Activated CD4-positive, alpha-beta T cell treated with anti-CD3 and anti-CD28 coated beads for 48 hours (primary cell): Measurements from ENCODE around the gene SPATA13.

Experiments
- DNase-seq: peaks from one replicate; pipeline ENCODE4 v3.0.0-alpha.2; 2020

Gene SPATA13

GRCh38 chr13:24142453-24142852 is 18.1 kb upstream of the SPATA13 start:
- DNase-seq, result no peak

- no peak for DNase-seq
Observed at GRCh38 chr13:24142886-24143285, 17.6 kb upstream of the SPATA13 start.

GRCh38 chr13:24145240-24145639 is 15.3 kb upstream of the SPATA13 start:
- no peak for DNase-seq

- no peak for DNase-seq
Observed at GRCh38 chr13:24145674-24146073, 14.8 kb upstream of the SPATA13 start.

- DNase-seq, result no peak
Observed at GRCh38 chr13:24146961-24147569, 13.5 kb upstream of the SPATA13 start.

GRCh38 chr13:24147570-24147963 is 13.0 kb upstream of the SPATA13 start:
- no peak for DNase-seq

GRCh38 chr13:24148414-24149235 is 11.9 kb upstream of the SPATA13 start:
- DNase-seq, result no peak

- no peak for DNase-seq
Observed at GRCh38 chr13:24149246-24150032, 11.1 kb upstream of the SPATA13 start.

- no peak for DNase-seq
Observed at GRCh38 chr13:24150572-24150971, 9.9 kb upstream of the SPATA13 start.

- DNase-seq, result no peak
Observed at GRCh38 chr13:24151864-24152263, 8.7 kb upstream of the SPATA13 start.

GRCh38 chr13:24152292-24153214 is 8.0 kb upstream of the SPATA13 start:
- DNase-seq, result no peak

GRCh38 chr13:24153347-24153746 is 7.2 kb upstream of the SPATA13 start:
- DNase-seq, result no peak

GRCh38 chr13:24153979-24154701 is 6.4 kb upstream of the SPATA13 start:
- DNase-seq, result no peak

GRCh38 chr13:24159357-24159756 is 1.2 kb upstream of the SPATA13 start:
- DNase-seq, result no peak

- DNase-seq, result peak; percentile 48
Observed at GRCh38 chr13:24161010-24161775, 673 bp downstream of the SPATA13 start.

GRCh38 chr13:24161980-24162525 is 1.5 kb downstream of the SPATA13 start:
- DNase-seq, result no peak

GRCh38 chr13:24162604-24163003 is 2.1 kb downstream of the SPATA13 start:
- no peak for DNase-seq

- DNase-seq, result no peak
Observed at GRCh38 chr13:24165746-24166145, 5.2 kb downstream of the SPATA13 start.

GRCh38 chr13:24166561-24166960 is 6.0 kb downstream of the SPATA13 start:
- DNase-seq, result no peak

GRCh38 chr13:24167666-24168391 is 7.3 kb downstream of the SPATA13 start:
- DNase-seq, result no peak
